Measurements from ENCODE around the gene ELMOD3.

GRCh38 chr2:85405201-85406059 lies 50.9 kb downstream of the ELMOD3 start:
- TF ChIP-seq CTCF (IDR thresholded peaks at IDR 0.05 in 4 of 5, conservative IDR thresholded peaks at IDR 0.05 in 1 of 5) (no peak), POLR2A (IDR thresholded peaks at IDR 0.05) (no peak)
